Endothelial cell of umbilical vein (primary cell): Measurements from ENCODE around the gene TEX101. TPM values are rescaled to one million over a fixed set of nuclear protein-coding genes. Genes with fewer than 3 reads are reported as not detected.
A peak's percentile ranks its signal among the peaks of the same experiment; 100 is the strongest.

Experiments
- BruUV-seq: library from RNA; stranded (reverse); fragments of 400-500 nt; replicated peaks from 2 replicates; lab custom pipeline; 2021; lab: Mats Ljungman, UMichigan
- CTCF ChIA-PET: fragments of 300-600, 350-600 bp; sonication (Branson Sonifier 250); formaldehyde crosslinking; loops from one replicate; lab custom pipeline; 2021; ENCODE audit warnings: antibody characterized with exemption, inconsistent platforms; lab: Charles Lee
- POLR2A ChIA-PET: fragments of 300-600, 350-600 bp; sonication (Branson Sonifier 250); formaldehyde crosslinking; loops from one replicate; lab custom pipeline; 2021; ENCODE audit warnings: antibody characterized with exemption, inconsistent platforms; lab: Charles Lee
- DNase-seq: peaks from one replicate; pipeline ENCODE4 v3.0.0-alpha.2; 2011; ENCODE audit warnings: low read depth, low spot score
- FAIRE-seq: peaks from 2 replicates; lab custom pipeline; 2011; peaks lifted over from hg19 to GRCh38; lab: Jason Lieb, UNC
- H2AFZ ChIP-seq: 2 replicates; pipeline ENCODE4 v1.6.0; 2012; ENCODE audit warnings: low read depth, low read length, control low read depth, inconsistent platforms
- H3K27ac ChIP-seq: 2 replicates; pipeline ENCODE4 v1.5.1; 2011; ENCODE audit warnings: low read depth, mild to moderate bottlenecking, control low read depth, low read length, moderate library complexity; ENCODE audit not compliant: insufficient read depth
- H3K27me3 ChIP-seq, 2 experiments: 2 replicates each; pipeline versions ENCODE4 v1.6.0 to v1.6.1; 2011; ENCODE audit warnings: low read length in 2 of 2, mixed read lengths in 1 of 2; ENCODE audit not compliant: control insufficient read depth in 2 of 2, insufficient read depth in 2 of 2
- H3K36me3 ChIP-seq, 2 experiments: 2 replicates in 1 of 2; 3 replicates in 1 of 2; pipeline ENCODE4 v1.5.1; 2011; ENCODE audit warnings: low read length in 2 of 2, mild to moderate bottlenecking in 1 of 2, moderate library complexity in 1 of 2; ENCODE audit not compliant: control insufficient read depth in 2 of 2, insufficient read depth in 2 of 2; ENCODE audit errors: extremely low read depth in 1 of 2
- H3K4me1 ChIP-seq: 3 replicates; pipeline ENCODE4 v1.5.1; 2011; ENCODE audit warnings: mild to moderate bottlenecking, low read length; ENCODE audit not compliant: control insufficient read depth, insufficient read depth; ENCODE audit errors: extremely low read depth
- H3K4me2 ChIP-seq: 2 replicates; pipeline ENCODE4 v1.6.1; 2011; ENCODE audit warnings: low read length, control low read depth, mixed read lengths; ENCODE audit not compliant: insufficient read depth
- H3K4me3 ChIP-seq, 3 experiments: fragments of 200-600 bp in 1 of 3; sonication (generic), shearing (Covaris generic) in 1 of 3; replicated peaks in 1 of 3; 2 replicates each; pipeline ENCODE4 v1.5.1; 2011 to 2016; ENCODE audit warnings: control low read depth in 3 of 3, low read length in 3 of 3, mild to moderate bottlenecking in 2 of 3, inconsistent platforms in 1 of 3, low read depth in 1 of 3, moderate library complexity in 1 of 3; ENCODE audit not compliant: insufficient read depth in 1 of 3
- H3K79me2 ChIP-seq: 2 replicates; pipeline ENCODE4 v1.6.0; 2012; ENCODE audit warnings: low read length, inconsistent platforms; ENCODE audit not compliant: control insufficient read depth, insufficient read depth
- H3K9ac ChIP-seq: replicated peaks from 2 replicates; pipeline ENCODE3; 2011; ENCODE audit warnings: low read length, control low read depth; ENCODE audit not compliant: insufficient read depth; ENCODE audit errors: extremely low read depth
- H3K9me1 ChIP-seq: replicated peaks from 3 replicates; pipeline ENCODE4 v1.6.0; 2011; ENCODE audit warnings: mild to moderate bottlenecking, low read length; ENCODE audit not compliant: control insufficient read depth, insufficient read depth; ENCODE audit errors: extremely low read depth
- H3K9me3 ChIP-seq: replicated peaks from 2 replicates; pipeline ENCODE4 v1.5.1; 2012; ENCODE audit warnings: low read length, inconsistent platforms; ENCODE audit not compliant: control insufficient read depth, insufficient read depth
- H4K20me1 ChIP-seq: replicated peaks from 2 replicates; pipeline ENCODE3; 2011; ENCODE audit warnings: mild to moderate bottlenecking, low read length; ENCODE audit not compliant: control insufficient read depth, insufficient read depth; ENCODE audit errors: extremely low read depth
- CTCF ChIP-seq, 2 donors: IDR thresholded peaks; 1 replicate in 1 of 2; 2 replicates in 1 of 2; pipeline ENCODE4 v1.5.1; 2011; ENCODE audit warnings: low read length in 2 of 2, mild to moderate bottlenecking in 2 of 2, moderate library complexity in 2 of 2, control low read depth in 1 of 2, inconsistent platforms in 1 of 2, low read depth in 1 of 2; ENCODE audit not compliant: insufficient read depth in 1 of 2; ENCODE audit errors: extremely low read depth in 1 of 2
- EZH2 ChIP-seq: IDR thresholded peaks from 2 replicates; pipeline ENCODE4 v1.6.1; 2012; ENCODE audit warnings: borderline replicate concordance, low read depth, mild to moderate bottlenecking, moderate library complexity, low read length, inconsistent platforms; ENCODE audit not compliant: severe bottlenecking
- FOS ChIP-seq: IDR thresholded peaks from 2 replicates; pipeline ENCODE4 v1.6.1; 2011; ENCODE audit warnings: mild to moderate bottlenecking, low read length, moderate library complexity, borderline replicate concordance; ENCODE audit not compliant: insufficient read depth
- JUN ChIP-seq: IDR thresholded peaks from 2 replicates; pipeline ENCODE4 v1.6.1; 2011; ENCODE audit warnings: borderline replicate concordance, low read depth; ENCODE audit not compliant: insufficient read length, insufficient read depth
- MAX ChIP-seq: IDR thresholded peaks from 2 replicates; pipeline ENCODE4 v1.6.1; 2011; ENCODE audit not compliant: insufficient read depth, insufficient read length
- POLR2A ChIP-seq: IDR thresholded peaks from 2 replicates; pipeline ENCODE4 v1.6.1; 2012; ENCODE audit warnings: low read depth, mild to moderate bottlenecking, control low read depth, low read length
- POLR2AphosphoS5 ChIP-seq: IDR thresholded peaks from 2 replicates; pipeline ENCODE4 v1.6.1; 2012; ENCODE audit warnings: low read depth, mild to moderate bottlenecking, control low read depth, low read length, moderate library complexity; ENCODE audit not compliant: insufficient read depth
- dilution Hi-C: fragments of 300-500 bp; cut with MboI; formaldehyde crosslinking; loops from one replicate; pipeline ENCODE4 v1.15.0; 2019; ENCODE audit warnings: low sequenced_read_pairs; ENCODE audit not compliant: extremely low pct_ligation_motif_present
- intact Hi-C: fragments of 100-400 bp; cut with micrococcal nuclease; formaldehyde crosslinking; loops from one replicate; pipeline ENCODE4 v1.10.0; 2022
- polyA plus RNA-seq, 4 experiments: library from polyadenylated mRNA; depleted of rRNA in 3 of 4; stranded (reverse) in 3 of 4; unstranded in 1 of 4; fragments of >200 nt; gene quantifications; 2 replicates each; pipeline versions ENCODE4 v1.2.1 to v1.2.3, GENCODE V29; 2011 to 2012; ENCODE audit warnings: missing spikeins in 1 of 4
- total RNA-seq: library from RNA; stranded (reverse); gene quantifications from 2 replicates; pipeline ENCODE4 v1.2.3, GENCODE V29; 2021

The TEX101 gene
- total and polyA plus RNA-seq, 2 donors (not counting 3 experiments of a cell fraction or from before 2014, with no cell fraction given), result not detected

- H3K9me3 ChIP-seq, result no peaks in the 10 kb centered on the region
- H3K4me1 ChIP-seq, result no peaks in the 10 kb centered on the region
- dilution Hi-C loops (no loop called here), intact Hi-C loops (no loop called here)
- no peak overlapping the region for H3K27ac ChIP-seq
- TF ChIP-seq FOS (peak; percentile 43), POLR2AphosphoS5 (no peak)
- FAIRE-seq, result no peak
- BruUV-seq, result no TSS peak
- H3K9me1 ChIP-seq, result no peaks in the 10 kb centered on the region
- ChIA-PET CTCF (interaction anchor here (0.9 to 3.5 kb wide), 7 partner anchors 9 to 1000 kb away, joined by 3 to 28 read pairs (median 3); partner anchors contain the start of gene PHLDB3), POLR2A (no interaction called here)
- H4K20me1 ChIP-seq, result no peaks in the 10 kb centered on the region
- no peaks in the 10 kb centered on the region for H3K36me3 ChIP-seq
- H2AFZ ChIP-seq, result no peak overlapping the region
- no peak overlapping the region for H3K9ac ChIP-seq
- no peaks in the 10 kb centered on the region for H3K27me3 ChIP-seq
- DNase-seq, result no peak
- no peak overlapping the region for H3K4me3 ChIP-seq
- H3K4me2 ChIP-seq, result no peak overlapping the region
- H3K79me2 ChIP-seq, result no peaks in the 10 kb centered on the region
These were observed 24.5 kb downstream of the TEX101 start for GRCh38 chr19:43439032-43439708.

GRCh38 chr19:43439709-43440063, 25.0 kb downstream of the TEX101 start:
- Histone ChIP-seq H3K9ac (no peak overlapping the region), H3K27me3 (no peaks in the 10 kb centered on the region), H3K9me3 (no peaks in the 10 kb centered on the region), H2AFZ (no peak overlapping the region), H3K27ac (no peak overlapping the region), H3K9me1 (no peaks in the 10 kb centered on the region), H3K4me3 (no peak overlapping the region), H3K79me2 (no peaks in the 10 kb centered on the region), H3K36me3 (no peaks in the 10 kb centered on the region), H3K4me1 (no peaks in the 10 kb centered on the region), H3K4me2 (no peak overlapping the region), H4K20me1 (no peaks in the 10 kb centered on the region)
- dilution Hi-C loops (no loop called here), intact Hi-C loops (no loop called here)
- TF ChIP-seq JUN (no peak), POLR2A (no peak), MAX (no peak), FOS (no peak), EZH2 (no peak), CTCF (IDR thresholded peaks at IDR 0.05; ENCODE audit: extremely low read depth in 1 of 2, insufficient read depth in 1 of 2, low read depth in 1 of 2, low read length in 2 of 2) (no peak)
- BruUV-seq, result no TSS peak
- CTCF ChIA-PET, result interaction anchor here (0.9 to 3.5 kb wide), 6 partner anchors 8 to 81 kb away, joined by 3 to 28 read pairs (median 4); partner anchors contain the start of gene PHLDB3
- FAIRE-seq (no peak), DNase-seq (no peak)
- POLR2A ChIA-PET, result interaction anchor here (0.6 kb wide), 2 partner anchors 84 to 257 kb away, joined by 3 to 4 read pairs; no protein-coding TSS in a partner anchor
